ENCODE data around the gene CCDC88C. TPM values are rescaled to one million over a fixed set of nuclear protein-coding genes. Genes with fewer than 3 reads are reported as not detected.

CCDC88C gene
- total RNA-seq, 2 experiments from 2014 or later: 73.0 to 74.7 TPM

DNA sequence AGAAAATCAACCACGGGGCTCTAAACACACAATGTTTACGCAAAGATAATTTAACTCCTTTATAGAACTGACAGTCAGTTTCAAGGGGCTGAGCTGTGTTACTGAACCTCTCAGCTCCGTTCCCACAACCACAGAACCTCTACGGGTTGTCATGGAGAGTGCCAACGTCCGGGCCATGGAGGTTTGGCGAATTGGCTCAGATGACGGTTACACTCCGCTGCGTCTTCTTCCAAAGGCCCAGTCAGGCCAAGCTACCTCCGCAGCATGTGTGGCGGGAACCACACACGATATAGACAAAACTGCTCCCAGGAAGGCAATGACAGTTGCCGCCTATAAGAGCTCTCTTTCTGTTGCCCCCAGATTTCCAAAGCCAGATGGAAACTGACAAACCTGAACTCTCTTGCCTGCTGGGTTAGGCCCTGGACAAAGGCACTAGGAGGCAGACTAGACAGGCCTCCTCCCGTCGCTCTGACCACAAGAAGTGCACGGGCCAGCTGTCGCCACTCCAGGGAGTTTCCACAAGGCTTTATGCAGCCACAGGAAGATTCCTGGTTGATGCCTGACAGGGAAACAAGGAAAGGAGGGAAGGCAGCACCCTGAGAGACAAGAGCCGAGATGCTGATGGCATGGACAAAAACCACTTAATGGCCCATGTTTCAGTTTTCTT lies 30.3 kb downstream of the CCDC88C start:
- Mint-ChIP-seq H3K4me3 (no peak overlapping the region), H3K4me1 (ENCODE audit: low read depth) (peaks cover 84% of the 10 kb centered on the region), H3K9me3 (no peaks in the 10 kb centered on the region), H3K36me3 (peaks cover 11% of the 10 kb centered on the region), H3K27me3 (no peaks in the 10 kb centered on the region), H3K27ac (no peak overlapping the region)
- ChIA-PET POLR2A (interaction anchor here (0.6 to 2.4 kb wide), 5 partner anchors 12 to 144 kb away, joined by 3 to 9 read pairs (median 6); no protein-coding TSS in a partner anchor), CTCF (interaction anchor here (1.0 to 2.7 kb wide), 4 partner anchors 8 to 64 kb away, joined by 4 to 12 read pairs (median 5); no protein-coding TSS in a partner anchor)
- no peak for DNase-seq
- intact Hi-C loops (cut with micrococcal nuclease): no loop called here

- Mint-ChIP-seq H3K27me3 (no peaks in the 10 kb centered on the region), H3K4me1 (ENCODE audit: low read depth) (peaks cover 85% of the 10 kb centered on the region), H3K27ac (peak overlapping the region; percentile 54), H3K4me3 (no peak overlapping the region), H3K9me3 (no peaks in the 10 kb centered on the region), H3K36me3 (peaks cover 10% of the 10 kb centered on the region)
- DNase-seq: no peak
- intact Hi-C loops (cut with micrococcal nuclease): no loop called here
- ChIA-PET POLR2A (no interaction called here), CTCF (interaction anchor here (0.6 to 0.8 kb wide), 2 partner anchors 15 to 32 kb away, joined by 3 read pairs; no protein-coding TSS in a partner anchor)
These were observed 31.9 kb downstream of the CCDC88C start for GRCh38 chr14:91385697-91386096.

DNA sequence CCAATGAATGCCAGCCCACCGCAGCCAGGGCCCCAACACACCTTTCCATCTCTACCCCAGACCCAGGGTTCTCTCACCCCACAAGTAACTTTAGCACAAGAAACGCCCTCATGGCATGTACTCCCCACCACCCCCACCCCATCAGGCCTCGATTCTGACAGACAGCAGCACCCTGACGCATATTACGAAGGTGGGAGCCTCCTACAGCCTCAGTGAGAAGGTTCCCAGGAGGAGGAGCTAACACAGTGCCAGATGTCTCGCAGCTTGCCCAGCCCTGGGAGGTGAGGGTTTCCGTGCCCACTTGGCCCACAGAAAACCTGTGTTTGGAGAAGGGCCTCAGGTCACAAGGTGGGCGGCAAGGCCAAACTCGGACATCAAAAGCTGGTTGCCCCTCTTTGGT lies 32.4 kb downstream of the CCDC88C start:
- CTCF ChIA-PET: interaction anchor here (0.6 to 0.8 kb wide), 2 partner anchors 15 to 33 kb away, joined by 3 read pairs; no protein-coding TSS in a partner anchor
- H3K36me3 Mint-ChIP-seq: peaks cover 8% of the 10 kb centered on the region
- peak overlapping the region; percentile 19 for H3K27ac Mint-ChIP-seq
- H3K9me3 Mint-ChIP-seq: no peaks in the 10 kb centered on the region
- H3K4me3 Mint-ChIP-seq: no peak overlapping the region
- DNase-seq: no peak
- H3K27me3 Mint-ChIP-seq: no peaks in the 10 kb centered on the region
- POLR2A ChIA-PET: no interaction called here
- peaks cover 85% of the 10 kb centered on the region for H3K4me1 Mint-ChIP-seq (ENCODE audit: low read depth)
- intact Hi-C loops (cut with micrococcal nuclease): no loop called here

- Mint-ChIP-seq H3K36me3 (peaks cover 9% of the 10 kb centered on the region), H3K9me3 (no peaks in the 10 kb centered on the region), H3K4me1 (ENCODE audit: low read depth) (peaks cover 88% of the 10 kb centered on the region), H3K4me3 (no peak overlapping the region), H3K27ac (peak overlapping the region; percentile 83), H3K27me3 (no peaks in the 10 kb centered on the region)
- ChIA-PET CTCF (no interaction called here), POLR2A (no interaction called here)
- no peak for DNase-seq
- intact Hi-C loops (cut with micrococcal nuclease): no loop called here
These were observed 34.2 kb downstream of the CCDC88C start for GRCh38 chr14:91383439-91383838.

GRCh38 chr14:91381801-91382670 lies 35.6 kb downstream of the CCDC88C start:
- H3K4me1 Mint-ChIP-seq (ENCODE audit: low read depth): peaks cover 88% of the 10 kb centered on the region
- H3K27me3 Mint-ChIP-seq: no peaks in the 10 kb centered on the region
- H3K36me3 Mint-ChIP-seq: peaks cover 10% of the 10 kb centered on the region
- intact Hi-C loops (cut with micrococcal nuclease): no loop called here
- DNase-seq: peak; percentile 48
- H3K9me3 Mint-ChIP-seq: no peaks in the 10 kb centered on the region
- no peak overlapping the region for H3K4me3 Mint-ChIP-seq
- POLR2A ChIA-PET: no interaction called here
- H3K27ac Mint-ChIP-seq: peak overlapping the region; percentile 83
- CTCF ChIA-PET: interaction anchor here (1.8 kb wide), 1 partner anchor 9 kb away, joined by 5 read pairs; no protein-coding TSS in a partner anchor

GRCh38 chr14:91380610-91381371 lies 36.8 kb downstream of the CCDC88C start:
- H3K4me3 Mint-ChIP-seq: no peak overlapping the region
- POLR2A ChIA-PET: interaction anchor here (1.3 kb wide), 1 partner anchor 17 kb away, joined by 4 read pairs; no protein-coding TSS in a partner anchor
- intact Hi-C loops (cut with micrococcal nuclease): no loop called here
- no peak for DNase-seq
- no peaks in the 10 kb centered on the region for H3K9me3 Mint-ChIP-seq
- CTCF ChIA-PET: interaction anchor here (1.8 kb wide), 1 partner anchor 11 kb away, joined by 5 read pairs; no protein-coding TSS in a partner anchor
- peak overlapping the region; percentile 57 for H3K27ac Mint-ChIP-seq
- peaks cover 95% of the 10 kb centered on the region for H3K4me1 Mint-ChIP-seq (ENCODE audit: low read depth)
- H3K27me3 Mint-ChIP-seq: no peaks in the 10 kb centered on the region
- H3K36me3 Mint-ChIP-seq: peaks cover 12% of the 10 kb centered on the region

GRCh38 chr14:91380123-91380522 lies 37.5 kb downstream of the CCDC88C start:
- ChIA-PET POLR2A (interaction anchor here (1.3 kb wide), 2 partner anchors 18 to 37 kb away, joined by 3 to 4 read pairs; partner anchors contain the start of gene CCDC88C), CTCF (interaction anchor here (2.3 to 2.4 kb wide), 2 partner anchors 8 to 17 kb away, joined by 12 to 14 read pairs; no protein-coding TSS in a partner anchor)
- Mint-ChIP-seq H3K9me3 (no peaks in the 10 kb centered on the region), H3K36me3 (peaks cover 13% of the 10 kb centered on the region), H3K27ac (peak overlapping the region; percentile 40), H3K4me3 (no peak overlapping the region), H3K4me1 (ENCODE audit: low read depth) (peaks cover 98% of the 10 kb centered on the region), H3K27me3 (no peaks in the 10 kb centered on the region)
- intact Hi-C loops (cut with micrococcal nuclease): no loop called here
- no peak for DNase-seq

DNA sequence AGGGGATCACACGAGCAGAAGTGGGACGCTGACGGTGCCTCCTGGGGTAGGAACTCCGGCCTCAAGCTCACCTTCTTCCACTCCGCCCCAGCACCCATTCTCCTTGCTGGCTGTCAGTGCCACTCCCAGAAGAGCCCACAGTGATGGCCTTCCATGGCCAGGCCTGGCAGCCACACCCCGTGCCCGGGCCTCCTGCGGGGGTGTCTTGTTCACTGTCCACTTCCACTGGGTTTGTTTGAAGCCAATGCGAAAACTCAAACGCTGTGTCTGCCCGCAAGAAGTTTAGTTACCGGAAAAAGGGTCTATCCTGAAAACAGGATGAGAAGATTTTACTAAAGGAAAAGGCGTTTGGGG lies 38.1 kb downstream of the CCDC88C start:
- no peak overlapping the region for H3K4me3 Mint-ChIP-seq
- peaks cover 13% of the 10 kb centered on the region for H3K36me3 Mint-ChIP-seq
- H3K27me3 Mint-ChIP-seq: no peaks in the 10 kb centered on the region
- ChIA-PET POLR2A (interaction anchor here (1.3 kb wide), 2 partner anchors 18 to 38 kb away, joined by 3 to 4 read pairs; partner anchors contain the start of gene CCDC88C), CTCF (interaction anchor here (1.1 to 3.2 kb wide), 8 partner anchors 8 to 56 kb away, joined by 4 to 25 read pairs (median 9); no protein-coding TSS in a partner anchor)
- H3K27ac Mint-ChIP-seq: peak overlapping the region; percentile 49
- H3K4me1 Mint-ChIP-seq (ENCODE audit: low read depth): peaks cover 98% of the 10 kb centered on the region
- intact Hi-C loops (cut with micrococcal nuclease): loop anchor here (2.0 kb wide), 1 partner anchor 57 kb away; no protein-coding TSS in a partner anchor
- H3K9me3 Mint-ChIP-seq: no peaks in the 10 kb centered on the region
- no peak for DNase-seq

DNA sequence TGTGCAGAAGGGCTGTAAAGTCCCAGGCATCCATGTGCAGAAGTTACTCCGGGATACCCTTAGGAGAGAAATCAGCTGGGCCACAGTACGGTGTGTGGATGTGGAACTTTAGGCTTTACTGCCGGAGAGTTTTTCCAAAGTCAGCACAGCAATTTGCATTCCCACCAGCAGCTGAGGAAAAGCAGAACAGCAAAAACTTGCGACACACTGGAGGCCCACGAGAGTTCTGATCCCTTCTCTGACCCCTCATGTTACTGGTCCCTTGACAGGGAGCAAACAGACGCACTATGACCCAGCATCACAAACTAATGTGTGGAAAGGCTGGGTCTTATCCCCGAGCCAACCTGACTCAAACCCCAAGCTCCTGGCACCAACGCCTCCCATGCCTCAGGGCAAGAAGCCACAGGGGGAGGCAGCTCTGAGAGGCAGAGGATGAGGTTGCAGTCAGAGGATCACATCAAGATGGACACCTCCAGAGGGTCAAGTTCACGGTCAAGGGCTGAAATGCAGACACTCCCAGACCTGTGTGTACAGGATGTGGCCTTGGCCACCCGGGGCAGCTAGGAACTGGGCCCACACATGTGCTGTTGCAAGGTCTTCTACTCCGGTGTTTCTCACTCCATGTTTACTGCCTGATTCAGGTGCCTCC lies 38.6 kb downstream of the CCDC88C start:
- peaks cover 13% of the 10 kb centered on the region for H3K36me3 Mint-ChIP-seq
- peak overlapping the region; percentile 49 for H3K27ac Mint-ChIP-seq
- no peak for DNase-seq
- intact Hi-C loops (cut with micrococcal nuclease): loop anchor here (1.0 to 2.0 kb wide), 4 partner anchors 9 to 56 kb away; no protein-coding TSS in a partner anchor
- H3K4me1 Mint-ChIP-seq (ENCODE audit: low read depth): peaks cover 100% of the 10 kb centered on the region
- no peaks in the 10 kb centered on the region for H3K9me3 Mint-ChIP-seq
- H3K27me3 Mint-ChIP-seq: no peaks in the 10 kb centered on the region
- H3K4me3 Mint-ChIP-seq: no peak overlapping the region
- ChIA-PET POLR2A (interaction anchor here (0.8 to 1.3 kb wide), 3 partner anchors 11 to 38 kb away, joined by 3 read pairs; partner anchors contain the start of gene CCDC88C), CTCF (interaction anchor here (0.7 to 3.2 kb wide), 10 partner anchors 9 to 56 kb away, joined by 3 to 25 read pairs (median 8); no protein-coding TSS in a partner anchor)

GRCh38 chr14:91377700-91378652 lies 39.6 kb downstream of the CCDC88C start:
- Mint-ChIP-seq H3K9me3 (no peaks in the 10 kb centered on the region), H3K27me3 (no peaks in the 10 kb centered on the region), H3K36me3 (peaks cover 12% of the 10 kb centered on the region), H3K27ac (peak overlapping the region; percentile 71), H3K4me3 (no peak overlapping the region), H3K4me1 (ENCODE audit: low read depth) (peaks cover 100% of the 10 kb centered on the region)
- peak; percentile 78 for DNase-seq
- CTCF ChIA-PET: interaction anchor here (0.6 to 3.2 kb wide), 15 partner anchors 10 to 58 kb away, joined by 3 to 25 read pairs (median 7); partner anchors contain the start of gene CCDC88C
- POLR2A ChIA-PET: interaction anchor here (0.6 to 1.7 kb wide), 6 partner anchors 11 to 38 kb away, joined by 3 to 7 read pairs (median 4); no protein-coding TSS in a partner anchor
- intact Hi-C loops (cut with micrococcal nuclease): loop anchor here (1.0 to 2.0 kb wide), 4 partner anchors 9 to 55 kb away; no protein-coding TSS in a partner anchor

Data from activated CD4-positive, alpha-beta memory T cell treated with anti-CD3 and anti-CD28 coated beads for 36 hours (primary cell).